Neuronal stem cell (in vitro differentiated cells): ENCODE results near the gene TAMALIN. TPM values are rescaled to one million over a fixed set of nuclear protein-coding genes. Genes with fewer than 3 reads are reported as not detected.

Experiments used
- small RNA-seq: library from polyadenylated mRNA; stranded (forward); fragments of <200 nt; extraction: miRNeasy Mini kit (QIAGEN cat#:217004); gene quantifications from one replicate; pipeline ENCODE3, GENCODE V24; 2013; ENCODE audit not compliant: insufficient read depth

The TAMALIN gene

Small RNA genes within 50 kb of the gene (small RNA-seq; reads per million reads assigned to genes)
- gene RNU6-574P: not detected
